CD4-positive, alpha-beta memory T cell (primary cell): Measurements from ENCODE around the gene ZMAT2. TPM values are rescaled to one million over a fixed set of nuclear protein-coding genes. Genes with fewer than 3 reads are reported as not detected.
"Not testable (repeated sequence)": the region's sequence is repeated elsewhere in the genome, so short reads cannot be mapped to it uniquely, and the experiment has no call there.

Experiments used
- CTCF ChIA-PET: fragments of 350-600 bp; sonication (Branson Sonifier 250); formaldehyde crosslinking; loops from one replicate; lab custom pipeline; 2021; ENCODE audit warnings: inconsistent platforms; ENCODE audit not compliant: partially characterized antibody; lab: Charles Lee
- POLR2A ChIA-PET: fragments of 350-600 bp; sonication (Branson Sonifier 250); formaldehyde crosslinking; loops from one replicate; lab custom pipeline; 2021; ENCODE audit not compliant: partially characterized antibody; lab: Charles Lee
- DNase-seq, 5 donors: peaks; one replicate each; pipeline versions ENCODE4 v3.0.0 to v3.0.0-alpha.2; 2020 to 2022; ENCODE audit warnings: mixed read lengths in 1 of 5
- H3K27ac ChIP-seq: one replicate; pipeline ENCODE4 v1.7.0; 2013; ENCODE audit warnings: low read depth, low read length
- H3K27me3 ChIP-seq: 2 replicates; pipeline ENCODE4 v1.7.0; 2013; ENCODE audit warnings: mild to moderate bottlenecking, low read length, moderate library complexity; ENCODE audit not compliant: insufficient read depth
- H3K36me3 ChIP-seq: 2 replicates; pipeline ENCODE4 v1.7.0; 2013; ENCODE audit warnings: mild to moderate bottlenecking, low read length, moderate library complexity; ENCODE audit not compliant: insufficient read depth
- H3K4me1 ChIP-seq: 2 replicates; pipeline ENCODE4 v1.7.0; 2013; ENCODE audit warnings: mild to moderate bottlenecking, low read length, moderate library complexity; ENCODE audit not compliant: insufficient read depth
- H3K4me3 ChIP-seq, 2 donors: one replicate each; pipeline ENCODE4 v1.7.0; 2013; ENCODE audit warnings: low read length in 2 of 2, mild to moderate bottlenecking in 1 of 2
- H3K9me3 ChIP-seq, 2 donors: one replicate each; pipeline ENCODE4 v1.7.0; 2013; ENCODE audit warnings: low read length in 2 of 2, control low read depth in 1 of 2; ENCODE audit not compliant: control insufficient read depth in 1 of 2
- H3K27ac Mint-ChIP-seq, 7 donors: one replicate each; pipeline ENCODE4 v1.8.0; 2020 to 2021; ENCODE audit warnings: mixed read lengths in 7 of 7, mild to moderate bottlenecking in 6 of 7, inconsistent platforms in 3 of 7, moderate library complexity in 3 of 7
- H3K27me3 Mint-ChIP-seq, 2 donors: one replicate each; pipeline ENCODE4 v1.8.0; 2020 to 2021; ENCODE audit warnings: mixed read lengths in 2 of 2
- H3K36me3 Mint-ChIP-seq, 2 donors: one replicate each; pipeline ENCODE4 v1.8.0; 2020 to 2021; ENCODE audit warnings: mixed read lengths in 2 of 2, inconsistent platforms in 1 of 2, mild to moderate bottlenecking in 1 of 2
- H3K4me1 Mint-ChIP-seq, 4 donors: one replicate each; pipeline ENCODE4 v1.8.0; 2020 to 2021; ENCODE audit warnings: mixed read lengths in 4 of 4, mild to moderate bottlenecking in 1 of 4
- H3K4me3 Mint-ChIP-seq, 8 donors: one replicate each; pipeline ENCODE4 v1.8.0; 2020 to 2021; ENCODE audit warnings: mixed read lengths in 8 of 8, mild to moderate bottlenecking in 7 of 8, moderate library complexity in 6 of 8, inconsistent platforms in 3 of 8
- H3K9me3 Mint-ChIP-seq, 8 donors: one replicate each; pipeline ENCODE4 v1.8.0; 2020 to 2021; ENCODE audit warnings: mixed read lengths in 8 of 8, mild to moderate bottlenecking in 5 of 8, inconsistent platforms in 3 of 8, moderate library complexity in 1 of 8
- intact Hi-C: fragments of 100-400 bp; cut with micrococcal nuclease; formaldehyde crosslinking; loops from one replicate; pipeline ENCODE4 v1.15.1; 2023
- polyA plus RNA-seq, 2 donors: library from polyadenylated mRNA; unstranded; fragments of 300-500 nt; fragmentation: Illumina TruSeq; gene quantifications; one replicate each; pipeline ENCODE4 v1.2.3, GENCODE V29; 2021
- total RNA-seq, 2 experiments: library from RNA; stranded (reverse); gene quantifications; one replicate each; pipeline ENCODE4 v1.2.3, GENCODE V29; 2021

ZMAT2 gene
- total and polyA plus RNA-seq, 4 experiments from 2014 or later: 56.3 to 76.5 (median 61.6) TPM

- not testable (repeated sequence) for H3K4me3 Mint-ChIP-seq, H3K4me3 ChIP-seq
- POLR2A ChIA-PET: interaction anchor here (0.6 to 1.5 kb wide), 2 partner anchors 30 to 318 kb away, joined by 3 read pairs; partner anchors contain the start of genes HARS1 and HARS2
Observed at GRCh38 chr5:140720738-140721137, 20.5 kb downstream of the ZMAT2 start.

GRCh38 chr5:140721395-140721794 lies 21.1 kb downstream of the ZMAT2 start:
- not testable (repeated sequence) for H3K9me3 Mint-ChIP-seq, H3K27me3 ChIP-seq, H3K4me1 Mint-ChIP-seq, H3K27ac Mint-ChIP-seq, H3K9me3 ChIP-seq, H3K36me3 ChIP-seq, DNase-seq, H3K27ac ChIP-seq, H3K4me1 ChIP-seq, H3K27me3 Mint-ChIP-seq, H3K4me3 Mint-ChIP-seq, H3K36me3 Mint-ChIP-seq, H3K4me3 ChIP-seq
- intact Hi-C loops: loop anchor here (2.0 kb wide), 1 partner anchor 477 kb away; no protein-coding TSS in a partner anchor
- POLR2A ChIA-PET: interaction anchor here (1.5 kb wide), 1 partner anchor 174 kb away, joined by 4 read pairs; the partner anchor contains the start of gene EIF4EBP3
- CTCF ChIA-PET: interaction anchor here (0.9 to 9.6 kb wide), 8 partner anchors 11 to 362 kb away, joined by 3 to 89 read pairs (median 10); partner anchors contain the start of genes ANKHD1, EIF4EBP3 and SLC4A9

More at GRCh38 chr5:140720738-140721137, 20.5 kb downstream of the ZMAT2 start:
- H3K9me3 Mint-ChIP-seq, H3K36me3 Mint-ChIP-seq, H3K36me3 ChIP-seq, H3K27me3 ChIP-seq, H3K4me1 Mint-ChIP-seq, H3K27ac Mint-ChIP-seq, H3K27ac ChIP-seq, H3K27me3 Mint-ChIP-seq, H3K4me1 ChIP-seq, H3K9me3 ChIP-seq, DNase-seq: not testable (repeated sequence)
- intact Hi-C loops: loop anchor here (1.0 to 2.0 kb wide), 3 partner anchors 347 to 476 kb away; no protein-coding TSS in a partner anchor
- CTCF ChIA-PET: interaction anchor here (0.7 to 9.6 kb wide), 15 partner anchors 10 to 882 kb away, joined by 3 to 89 read pairs (median 5); partner anchors contain the start of genes IK, NDUFA2, SLC4A9 and SRA1

GRCh38 chr5:140725799-140726471 lies 25.7 kb downstream of the ZMAT2 start:
- Histone ChIP-seq H3K4me3 (peak overlapping the region; percentile 39 to 42), H3K36me3 (no peaks in the 10 kb centered on the region), H3K27ac (no peak overlapping the region), H3K27me3 (no peaks in the 10 kb centered on the region), H3K4me1 (peaks cover 6% of the 10 kb centered on the region), H3K9me3 (no peaks in the 10 kb centered on the region)
- CTCF ChIA-PET: interaction anchor here (0.6 to 9.6 kb wide), 9 partner anchors 14 to 486 kb away, joined by 3 to 89 read pairs (median 3); partner anchors contain the start of gene SLC4A9
- peak; percentile 61 to 88 (median 63) for DNase-seq
- Mint-ChIP-seq H3K9me3 (peaks cover 0 to 4% (median 0%) of the 10 kb centered on the region in 8 donors), H3K4me1 (peaks cover 9 to 25% (median 17%) of the 10 kb centered on the region in 4 donors), H3K4me3 (peak overlapping the region; percentile 75 to 90 (median 81)), H3K36me3 (peaks cover 0 to 5% of the 10 kb centered on the region in 2 donors), H3K27ac (peak overlapping the region; percentile 37 to 99 (median 74)), H3K27me3 (peaks cover 3 to 11% of the 10 kb centered on the region in 2 donors)
- intact Hi-C loops: no loop called here
- POLR2A ChIA-PET: interaction anchor here (0.9 to 1.8 kb wide), 4 partner anchors 15 to 325 kb away, joined by 4 to 9 read pairs (median 5); partner anchors contain the start of genes CD14 and NDUFA2

GRCh38 chr5:140733098-140733497 lies 32.9 kb downstream of the ZMAT2 start:
- ChIA-PET CTCF (no interaction called here), POLR2A (no interaction called here)
- Histone ChIP-seq H3K36me3 (no peaks in the 10 kb centered on the region), H3K9me3 (no peaks in the 10 kb centered on the region), H3K4me3 (no peak overlapping the region), H3K27ac (no peak overlapping the region), H3K27me3 (no peaks in the 10 kb centered on the region), H3K4me1 (no peaks in the 10 kb centered on the region)
- intact Hi-C loops: no loop called here
- Mint-ChIP-seq H3K4me1 (peaks cover 1 to 6% (median 4%) of the 10 kb centered on the region in 4 donors), H3K27me3 (peaks cover 18 to 34% of the 10 kb centered on the region in 2 donors), H3K36me3 (no peaks in the 10 kb centered on the region), H3K9me3 (peaks cover 0 to 16% (median 11%) of the 10 kb centered on the region in 8 donors), H3K27ac (no peak overlapping the region), H3K4me3 (no peak overlapping the region)
- DNase-seq: no peak

GRCh38 chr5:140734354-140734753 lies 34.1 kb downstream of the ZMAT2 start:
- no peak for DNase-seq
- peaks cover 0 to 19% (median 14%) of the 10 kb centered on the region in 8 donors for H3K9me3 Mint-ChIP-seq
- intact Hi-C loops: no loop called here
- H3K27ac Mint-ChIP-seq: no peak overlapping the region
- H3K27ac ChIP-seq: no peak overlapping the region
- H3K4me3 ChIP-seq: no peak overlapping the region
- CTCF ChIA-PET: interaction anchor here (1.8 kb wide), 1 partner anchor 362 kb away, joined by 4 read pairs; no protein-coding TSS in a partner anchor
- H3K9me3 ChIP-seq: peaks cover 0 to under 1% of the 10 kb centered on the region in 2 donors
- no peaks in the 10 kb centered on the region for H3K36me3 Mint-ChIP-seq
- POLR2A ChIA-PET: no interaction called here
- peaks cover 0 to under 1% (median 0%) of the 10 kb centered on the region in 4 donors for H3K4me1 Mint-ChIP-seq
- no peaks in the 10 kb centered on the region for H3K27me3 ChIP-seq
- peaks cover 18 to 33% of the 10 kb centered on the region in 2 donors for H3K27me3 Mint-ChIP-seq
- no peaks in the 10 kb centered on the region for H3K4me1 ChIP-seq
- no peak overlapping the region for H3K4me3 Mint-ChIP-seq
- H3K36me3 ChIP-seq: no peaks in the 10 kb centered on the region

GRCh38 chr5:140737486-140737885 lies 37.2 kb downstream of the ZMAT2 start:
- Mint-ChIP-seq H3K36me3 (peaks cover 0 to 5% of the 10 kb centered on the region in 2 donors), H3K27ac (no peak overlapping the region), H3K4me3 (no peak overlapping the region), H3K27me3 (peaks cover 23 to 35% of the 10 kb centered on the region in 2 donors), H3K4me1 (no peaks in the 10 kb centered on the region), H3K9me3 (peaks cover 0 to 45% (median 25%) of the 10 kb centered on the region in 8 donors)
- no peak for DNase-seq
- H3K27ac ChIP-seq: no peak overlapping the region
- no peaks in the 10 kb centered on the region for H3K27me3 ChIP-seq
- intact Hi-C loops: no loop called here
- H3K4me3 ChIP-seq: no peak overlapping the region
- ChIA-PET CTCF (no interaction called here), POLR2A (no interaction called here)
- H3K9me3 ChIP-seq: peaks cover 0 to 4% of the 10 kb centered on the region in 2 donors
- H3K4me1 ChIP-seq: no peaks in the 10 kb centered on the region
- H3K36me3 ChIP-seq: no peaks in the 10 kb centered on the region

- no peak overlapping the region for H3K27ac Mint-ChIP-seq
- CTCF ChIA-PET: no interaction called here
- peaks cover 0 to 5% of the 10 kb centered on the region in 2 donors for H3K36me3 Mint-ChIP-seq
- H3K27me3 Mint-ChIP-seq: peaks cover 9% of the 10 kb centered on the region in 2 donors
- H3K27me3 ChIP-seq: no peaks in the 10 kb centered on the region
- H3K27ac ChIP-seq: no peak overlapping the region
- no peaks in the 10 kb centered on the region for H3K36me3 ChIP-seq
- peaks cover 0 to 4% of the 10 kb centered on the region in 2 donors for H3K9me3 ChIP-seq
- no peak overlapping the region for H3K4me3 Mint-ChIP-seq
- no peak overlapping the region for H3K4me3 ChIP-seq
- DNase-seq: no peak
- intact Hi-C loops: no loop called here
- H3K4me1 ChIP-seq: no peaks in the 10 kb centered on the region
- POLR2A ChIA-PET: no interaction called here
- H3K9me3 Mint-ChIP-seq: peaks cover under 1 to 66% (median 36%) of the 10 kb centered on the region in 8 donors
- no peaks in the 10 kb centered on the region for H3K4me1 Mint-ChIP-seq
Observed at GRCh38 chr5:140741967-140742366, 41.7 kb downstream of the ZMAT2 start.
